Coronary artery (tissue), 2 donors: ENCODE measurements around the gene UIMC1.
A peak's percentile ranks its signal among the peaks of the same experiment; 100 is the strongest.

Experiments
- DNase-seq: peaks from one replicate; pipeline ENCODE4 v3.0.0-alpha.2; 2017; ENCODE audit warnings: low spot score
- H3K27ac ChIP-seq, 2 donors: fragments of 200-600 bp; sonication (generic); one replicate each; pipeline ENCODE4 v1.5.1; 2016 to 2019
- H3K4me3 ChIP-seq: fragments of 200-600 bp; sonication (generic); 2 replicates; pipeline ENCODE4 v1.5.1; 2016; ENCODE audit warnings: mild to moderate bottlenecking, moderate library complexity
- TF ChIP-seq, protein P1 (sequence below): fragments of 200-600 bp; sonication (generic); IDR thresholded peaks from one replicate; pipeline ENCODE4 v1.5.1; 2019; ENCODE audit warnings: antibody characterized with exemption

UIMC1 gene

DNA sequence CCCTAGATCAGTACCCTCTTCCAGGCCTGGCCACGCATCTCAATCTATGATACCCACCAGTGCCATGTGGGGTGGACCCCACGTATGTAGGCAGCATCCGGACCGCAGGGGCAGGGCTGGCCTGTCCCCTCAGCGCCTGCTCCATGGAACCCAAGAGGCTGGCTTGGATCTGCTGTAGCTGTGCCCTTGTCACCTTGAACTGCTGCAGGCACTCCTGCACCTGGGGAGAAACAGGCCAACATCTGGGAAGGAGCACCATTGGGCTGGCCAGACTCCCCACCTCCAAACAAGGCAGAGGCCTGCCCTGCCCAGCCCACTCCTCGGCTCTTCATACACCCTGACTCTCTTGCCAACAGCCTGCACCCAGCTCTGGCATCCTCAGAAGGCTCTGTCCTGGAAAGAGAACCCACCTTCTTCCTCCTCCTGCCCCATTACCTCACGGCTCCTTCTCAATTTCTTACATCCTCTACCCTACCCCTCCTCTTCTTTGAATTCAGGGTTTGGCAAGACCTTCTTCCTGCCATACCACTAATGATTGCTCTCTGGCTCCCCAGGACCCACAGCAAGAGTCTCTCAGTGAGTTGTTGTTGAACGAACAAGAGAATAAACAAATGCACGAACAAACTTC, 115.1 kb downstream of the UIMC1 start:
- Histone ChIP-seq H3K4me3 (no peak overlapping the region), H3K27ac (no peak overlapping the region)
- TF ChIP-seq, protein P1, sequence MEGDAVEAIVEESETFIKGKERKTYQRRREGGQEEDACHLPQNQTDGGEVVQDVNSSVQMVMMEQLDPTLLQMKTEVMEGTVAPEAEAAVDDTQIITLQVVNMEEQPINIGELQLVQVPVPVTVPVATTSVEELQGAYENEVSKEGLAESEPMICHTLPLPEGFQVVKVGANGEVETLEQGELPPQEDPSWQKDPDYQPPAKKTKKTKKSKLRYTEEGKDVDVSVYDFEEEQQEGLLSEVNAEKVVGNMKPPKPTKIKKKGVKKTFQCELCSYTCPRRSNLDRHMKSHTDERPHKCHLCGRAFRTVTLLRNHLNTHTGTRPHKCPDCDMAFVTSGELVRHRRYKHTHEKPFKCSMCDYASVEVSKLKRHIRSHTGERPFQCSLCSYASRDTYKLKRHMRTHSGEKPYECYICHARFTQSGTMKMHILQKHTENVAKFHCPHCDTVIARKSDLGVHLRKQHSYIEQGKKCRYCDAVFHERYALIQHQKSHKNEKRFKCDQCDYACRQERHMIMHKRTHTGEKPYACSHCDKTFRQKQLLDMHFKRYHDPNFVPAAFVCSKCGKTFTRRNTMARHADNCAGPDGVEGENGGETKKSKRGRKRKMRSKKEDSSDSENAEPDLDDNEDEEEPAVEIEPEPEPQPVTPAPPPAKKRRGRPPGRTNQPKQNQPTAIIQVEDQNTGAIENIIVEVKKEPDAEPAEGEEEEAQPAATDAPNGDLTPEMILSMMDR = no peak
- DNase-seq = peak; percentile 54

DNA sequence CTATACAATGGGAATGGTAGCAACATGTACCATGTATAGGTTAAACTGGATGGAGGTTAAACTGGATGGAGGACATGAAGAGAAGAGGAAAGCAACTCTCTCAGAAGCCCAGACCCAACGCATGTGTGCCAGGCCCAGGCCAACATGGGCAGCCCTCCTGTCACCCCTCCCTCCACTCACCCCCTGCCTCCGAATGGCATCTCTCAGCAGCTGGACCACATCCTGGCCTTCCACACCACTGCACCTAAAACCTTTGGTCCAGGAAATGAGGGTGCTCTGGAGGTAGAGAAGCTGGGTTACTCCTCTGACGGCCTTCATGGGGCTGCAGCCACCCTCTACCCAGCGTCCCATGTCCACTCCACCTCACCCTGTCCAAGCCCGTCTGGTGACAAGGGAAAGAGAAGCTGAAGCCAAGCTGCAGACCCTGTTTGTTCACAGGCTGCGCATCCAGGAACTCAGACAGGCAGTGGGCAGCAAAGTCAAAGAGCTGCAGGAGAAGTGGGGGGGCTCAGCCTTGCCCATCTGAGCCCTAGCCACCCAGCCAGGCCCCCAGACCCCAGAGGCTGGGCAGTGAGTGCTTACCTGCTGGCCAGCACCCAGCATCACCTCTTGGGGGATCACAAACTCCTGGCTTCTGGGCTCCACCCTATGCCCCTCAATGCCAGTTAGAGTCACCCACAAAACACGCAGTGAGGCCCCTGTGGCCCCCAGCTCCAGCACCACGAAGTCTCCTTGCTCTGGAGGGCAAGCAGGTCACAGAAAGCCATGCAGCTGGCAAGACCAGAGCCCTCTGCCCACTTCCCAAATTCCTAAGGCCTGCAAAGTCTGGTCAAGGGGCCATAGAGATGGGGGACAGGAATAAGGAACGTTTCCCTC, 115.9 kb downstream of the UIMC1 start:
- TF ChIP-seq, protein P1 = no peak
- DNase-seq = peak; percentile 62
- no peak overlapping the region for H3K4me3 ChIP-seq
- H3K27ac ChIP-seq = no peak overlapping the region

DNA sequence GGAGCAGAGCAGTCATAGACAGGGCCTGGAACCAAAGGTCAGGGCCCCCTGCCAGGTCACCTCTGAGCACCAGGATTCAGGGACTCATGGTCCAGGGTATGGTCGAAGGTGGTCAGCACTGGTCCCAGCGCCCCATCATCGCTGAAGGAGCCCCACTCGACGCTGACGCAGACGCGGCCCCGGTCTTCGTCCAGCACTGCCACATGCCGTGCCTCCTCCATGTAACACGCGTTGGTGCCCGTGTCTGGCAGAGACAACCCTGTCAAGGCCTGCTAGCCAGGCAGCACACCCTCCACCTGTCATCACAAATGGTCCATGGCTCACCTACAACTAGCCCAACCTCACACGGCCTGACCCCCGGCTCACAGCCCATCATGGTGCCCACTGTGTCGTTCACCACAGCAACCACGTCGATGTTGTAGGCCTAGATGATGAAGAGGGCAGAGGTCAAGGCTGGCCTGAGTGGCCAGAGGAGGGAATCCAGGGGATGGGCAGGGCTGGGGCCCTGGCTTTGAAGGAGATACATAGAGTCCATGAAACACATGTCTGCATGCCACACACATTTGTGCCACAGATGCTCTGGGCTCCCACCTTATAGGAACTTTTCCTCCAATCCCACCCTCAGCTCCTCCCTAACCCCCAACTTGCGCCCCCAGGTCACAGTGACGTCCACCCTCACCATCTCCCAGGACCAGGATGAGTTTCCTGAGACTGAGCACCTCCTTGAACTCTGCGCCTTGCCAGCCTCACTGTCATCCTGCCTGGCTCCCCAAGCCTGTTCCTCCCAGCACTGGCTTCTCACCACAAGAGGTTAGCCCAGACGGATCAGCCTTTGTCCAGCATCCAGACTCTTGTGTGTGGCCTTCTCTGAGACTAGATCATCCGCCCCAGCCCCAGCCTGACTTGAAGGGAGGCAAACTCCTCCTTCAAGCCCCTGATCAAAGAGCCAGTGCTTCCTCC, 117.0 kb downstream of the UIMC1 start:
- Histone ChIP-seq H3K4me3 (no peak overlapping the region), H3K27ac (no peak overlapping the region)
- DNase-seq = peak; percentile 46
- TF ChIP-seq, protein P1 = no peak

DNA sequence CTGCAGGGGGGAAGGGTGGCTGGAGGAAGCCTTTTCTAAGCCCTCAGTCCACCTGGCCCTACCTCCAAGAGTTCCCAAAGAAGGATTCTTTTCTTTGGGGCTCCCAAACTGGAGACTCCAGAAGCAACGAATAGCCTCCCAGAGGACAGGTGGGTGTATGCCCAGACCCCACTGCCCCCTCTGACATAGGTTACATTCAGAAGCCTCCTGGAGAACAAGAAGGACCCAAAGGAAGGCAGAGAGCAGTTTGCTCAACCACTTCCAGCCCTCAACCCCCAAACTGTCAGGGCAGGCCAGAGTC, 117.8 kb downstream of the UIMC1 start:
- peak; percentile 43 for DNase-seq

DNA sequence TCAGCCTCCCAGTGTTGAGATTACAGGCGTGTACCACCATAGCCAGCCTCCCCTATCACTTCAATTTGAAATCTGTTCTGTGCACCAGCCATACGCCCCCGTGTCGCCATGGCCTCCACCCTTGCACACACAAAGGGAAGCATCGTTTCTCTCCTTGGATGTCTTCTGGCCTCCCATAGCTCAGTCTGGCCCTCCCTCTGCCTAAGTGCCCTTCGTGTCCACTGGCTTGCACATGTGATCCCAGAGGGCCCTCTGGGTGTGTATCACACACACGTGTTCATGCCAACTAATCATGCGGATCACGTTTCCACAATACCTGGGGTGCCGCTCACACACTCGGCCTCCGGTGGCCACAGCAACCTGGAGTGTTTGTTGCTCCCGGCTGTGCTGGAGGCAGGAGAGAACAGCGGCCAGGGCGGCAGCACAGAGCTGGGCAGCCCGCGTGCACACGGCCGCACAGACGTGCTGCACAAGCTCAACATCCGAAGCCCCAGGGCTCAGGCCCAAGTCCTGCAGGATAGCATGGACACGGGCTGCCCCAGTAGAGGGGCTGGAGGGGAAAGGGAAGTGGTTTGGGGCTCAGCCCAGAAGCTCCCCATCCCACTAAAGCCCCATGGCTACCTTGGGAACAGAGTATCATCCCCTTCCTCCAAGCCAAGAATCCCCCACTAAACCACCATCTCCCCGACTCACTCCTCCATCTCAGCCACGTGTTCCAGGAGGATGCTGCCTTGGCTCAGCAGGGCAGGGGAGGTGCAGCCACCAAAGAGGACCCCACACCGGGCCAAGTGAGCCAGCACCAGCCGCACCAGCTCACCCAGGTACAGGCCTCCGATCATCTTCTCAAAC, 118.3 kb downstream of the UIMC1 start:
- no peak overlapping the region for H3K27ac ChIP-seq
- DNase-seq = peak; percentile 56
- TF ChIP-seq, protein P1 = no peak

More for the DNA sequence above, 117.8 kb downstream of the UIMC1 start:
- no peak overlapping the region for H3K27ac ChIP-seq
- no peak overlapping the region for H3K4me3 ChIP-seq
- TF ChIP-seq, protein P1 = no peak

DNA sequence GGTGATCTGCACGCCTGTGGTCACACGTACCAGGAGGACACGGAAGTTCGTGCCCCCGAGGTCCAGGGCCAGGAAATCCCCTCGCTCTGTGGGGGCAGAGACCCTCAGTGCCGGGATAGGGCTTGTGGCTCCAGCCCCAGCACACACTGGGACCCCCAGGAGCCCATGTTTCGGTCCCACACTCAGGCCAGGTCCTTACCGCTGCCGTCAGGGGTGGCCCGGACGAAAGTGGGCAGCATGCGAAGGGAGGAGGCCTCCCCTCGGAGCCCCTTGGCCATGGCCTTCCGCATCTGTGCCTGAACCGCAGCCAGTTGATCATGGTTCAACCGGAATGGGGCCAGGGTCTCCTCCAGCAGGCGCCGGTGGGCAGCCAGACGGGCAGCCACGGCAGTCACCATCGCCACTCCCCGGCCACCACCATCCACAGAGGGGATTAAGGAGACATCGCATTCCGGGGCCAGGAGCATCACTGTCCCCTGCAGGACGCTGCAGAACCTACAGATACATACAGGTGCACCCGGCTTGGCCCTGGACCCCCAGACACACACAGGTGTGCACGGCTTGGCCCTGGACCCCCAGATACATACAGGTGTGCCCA, 119.2 kb downstream of the UIMC1 start:
- TF ChIP-seq, protein P1 = no peak
- H3K27ac ChIP-seq = no peak overlapping the region
- peak; percentile 49 for DNase-seq
- H3K4me3 ChIP-seq = no peak overlapping the region

More for the DNA sequence above, 118.3 kb downstream of the UIMC1 start:
- H3K4me3 ChIP-seq = no peak overlapping the region
